RWPE1 (cell line): ENCODE results near the gene LHFPL2.

Source experiments
- CTCF ChIA-PET: fragments of 350-600 bp; sonication (Branson Sonifier 250); formaldehyde crosslinking; extraction: SDS; loops from one replicate; lab custom pipeline; 2021; lab: Yijun Ruan, JAX
- POLR2A ChIA-PET: fragments of 400-600 bp; formaldehyde crosslinking; extraction: SDS; loops from one replicate; lab custom pipeline; 2020; ENCODE audit warnings: antibody characterized with exemption; ENCODE audit not compliant: low non-redundant PET; lab: Yijun Ruan, JAX
- DNase-seq: peaks from one replicate; pipeline ENCODE4 v3.0.0; 2012; ENCODE audit warnings: low spot score
- H3K27ac ChIP-seq: fragments of 450-650 bp; 2 replicates; pipeline ENCODE4 v1.5.1; 2017
- CTCF ChIP-seq: fragments of 450-650 bp; conservative IDR thresholded peaks from 2 replicates; pipeline ENCODE4 v1.5.1; 2017; ENCODE audit warnings: low read depth, mild to moderate bottlenecking

The LHFPL2 gene

GRCh38 chr5:78500871-78501270, 147.7 kb downstream of the LHFPL2 start:
- no peak for TF ChIP-seq CTCF
- ChIA-PET POLR2A (no interaction called here), CTCF (no interaction called here)
- no peak overlapping the region for H3K27ac ChIP-seq
- DNase-seq = no peak

- no peak overlapping the region for H3K27ac ChIP-seq
- no peak for TF ChIP-seq CTCF
- POLR2A ChIA-PET = no interaction called here
- no peak for DNase-seq
- CTCF ChIA-PET = no interaction called here
Observed at GRCh38 chr5:78500028-78500427, 148.5 kb downstream of the LHFPL2 start.

- DNase-seq = no peak
- no peak overlapping the region for H3K27ac ChIP-seq
- ChIA-PET POLR2A (no interaction called here), CTCF (no interaction called here)
- no peak for TF ChIP-seq CTCF
Observed at GRCh38 chr5:78499485-78499884, 149.1 kb downstream of the LHFPL2 start.

- no peak overlapping the region for H3K27ac ChIP-seq
- POLR2A ChIA-PET = no interaction called here
- CTCF ChIA-PET = no interaction called here
- DNase-seq = no peak
- TF ChIP-seq CTCF = no peak
Observed at GRCh38 chr5:78497573-78498533, 150.7 kb downstream of the LHFPL2 start.

- no peak overlapping the region for H3K27ac ChIP-seq
Observed at GRCh38 chr5:78496373-78496772, 152.2 kb downstream of the LHFPL2 start.

GRCh38 chr5:78495800-78496199, 152.8 kb downstream of the LHFPL2 start:
- TF ChIP-seq CTCF = no peak
- CTCF ChIA-PET = no interaction called here
- DNase-seq = no peak
- POLR2A ChIA-PET = no interaction called here
- no peak overlapping the region for H3K27ac ChIP-seq

More at GRCh38 chr5:78496373-78496772, 152.2 kb downstream of the LHFPL2 start:
- ChIA-PET POLR2A (no interaction called here), CTCF (no interaction called here)
- no peak for DNase-seq
- TF ChIP-seq CTCF = no peak
